Liver (tissue), 9 donors: ENCODE measurements around the gene NSUN5. TPM values are rescaled to one million over a fixed set of nuclear protein-coding genes. Genes with fewer than 3 reads are reported as not detected.

ENCODE experiments used
- DNase-seq: peaks from one replicate; pipeline ENCODE4 v3.0.0-alpha.2; 2017; ENCODE audit warnings: low spot score
- H3K27ac ChIP-seq, 2 donors: one replicate each; pipeline ENCODE4 v1.7.0; 2013; ENCODE audit warnings: inconsistent platforms in 2 of 2, low read length in 2 of 2, control low read depth in 1 of 2, low read depth in 1 of 2, mild to moderate bottlenecking in 1 of 2
- H3K27me3 ChIP-seq, 4 donors: one replicate each; pipeline versions ENCODE4 v1.6.1 to v1.7.0; 2013; ENCODE audit warnings: low read length in 3 of 4, inconsistent platforms in 1 of 4, mild to moderate bottlenecking in 1 of 4, moderate library complexity in 1 of 4; ENCODE audit not compliant: control insufficient read depth in 4 of 4, insufficient read depth in 4 of 4
- H3K36me3 ChIP-seq, 4 donors: one replicate each; pipeline versions ENCODE4 v1.6.1 to v1.7.0; 2013; ENCODE audit warnings: low read length in 3 of 4, mild to moderate bottlenecking in 3 of 4, low read depth in 1 of 4, moderate library complexity in 1 of 4; ENCODE audit not compliant: control insufficient read depth in 4 of 4, insufficient read depth in 3 of 4
- H3K4me1 ChIP-seq, 4 donors: one replicate each; pipeline versions ENCODE4 v1.6.1 to v1.7.0; 2013; ENCODE audit warnings: low read length in 3 of 4, mild to moderate bottlenecking in 3 of 4, moderate library complexity in 1 of 4; ENCODE audit not compliant: control insufficient read depth in 4 of 4, insufficient read depth in 4 of 4
- H3K4me3 ChIP-seq, 3 donors: one replicate each; pipeline versions ENCODE4 v1.6.1 to v1.7.0; 2013; ENCODE audit warnings: low read length in 3 of 3, control low read depth in 1 of 3, low read depth in 1 of 3, mild to moderate bottlenecking in 1 of 3
- H3K9ac ChIP-seq, 2 donors: one replicate each; pipeline ENCODE4 v1.7.0; 2013; ENCODE audit warnings: low read length in 2 of 2, mild to moderate bottlenecking in 2 of 2, moderate library complexity in 2 of 2, control low read depth in 1 of 2, low read depth in 1 of 2
- H3K9me3 ChIP-seq, 4 donors: one replicate each; pipeline versions ENCODE4 v1.6.1 to v1.7.0; 2013; ENCODE audit warnings: low read length in 3 of 4; ENCODE audit not compliant: control insufficient read depth in 4 of 4
- ATF3 ChIP-seq: IDR thresholded peaks from 2 replicates; pipeline ENCODE4 v1.6.1; 2016; ENCODE audit warnings: antibody characterized with exemption
- EGR1 ChIP-seq, 2 donors: IDR thresholded peaks; 2 replicates each; pipeline ENCODE4 v1.6.1; 2016 to 2018; ENCODE audit warnings: antibody characterized with exemption in 2 of 2, low read depth in 2 of 2
- FOXA1 ChIP-seq: IDR thresholded peaks from 2 replicates; pipeline ENCODE4 v1.6.1; 2016; ENCODE audit warnings: antibody characterized with exemption
- GABPA ChIP-seq, 2 donors: IDR thresholded peaks in 1 of 2; conservative IDR thresholded peaks in 1 of 2; 2 replicates each; pipeline ENCODE4 v1.6.1; 2016; ENCODE audit warnings: antibody characterized with exemption in 2 of 2, mild to moderate bottlenecking in 1 of 2, moderate library complexity in 1 of 2
- HNF4A ChIP-seq, 2 donors: conservative IDR thresholded peaks; 2 replicates each; pipeline ENCODE4 v1.6.1; 2016; ENCODE audit warnings: antibody characterized with exemption in 2 of 2, mild to moderate bottlenecking in 2 of 2
- HNF4G ChIP-seq: IDR thresholded peaks from 2 replicates; pipeline ENCODE4 v1.6.1; 2016; ENCODE audit warnings: antibody characterized with exemption
- JUND ChIP-seq, 2 donors: IDR thresholded peaks; 2 replicates each; pipeline ENCODE4 v1.6.1; 2016; ENCODE audit warnings: antibody characterized with exemption in 2 of 2
- MAX ChIP-seq: IDR thresholded peaks from 2 replicates; pipeline ENCODE4 v1.6.1; 2016; ENCODE audit warnings: antibody characterized with exemption
- RAD21 ChIP-seq, 2 donors: IDR thresholded peaks; 2 replicates each; pipeline ENCODE4 v1.6.1; 2016; ENCODE audit warnings: antibody characterized with exemption in 2 of 2, mild to moderate bottlenecking in 2 of 2
- REST ChIP-seq: IDR thresholded peaks from 2 replicates; pipeline ENCODE4 v1.6.1; 2016; ENCODE audit warnings: antibody characterized with exemption, mild to moderate bottlenecking
- RXRA ChIP-seq, 2 donors: IDR thresholded peaks; 2 replicates each; pipeline ENCODE4 v1.6.1; 2017 to 2018; ENCODE audit warnings: antibody characterized with exemption in 2 of 2, mild to moderate bottlenecking in 1 of 2
- SP1 ChIP-seq: IDR thresholded peaks from 2 replicates; pipeline ENCODE4 v1.6.1; 2018; ENCODE audit warnings: antibody characterized with exemption, mild to moderate bottlenecking
- YY1 ChIP-seq: IDR thresholded peaks from 2 replicates; pipeline ENCODE4 v1.6.1; 2016; ENCODE audit warnings: antibody characterized with exemption, mild to moderate bottlenecking
- ZBTB33 ChIP-seq: IDR thresholded peaks from 2 replicates; pipeline ENCODE4 v1.6.1; 2016; ENCODE audit warnings: antibody characterized with exemption
- WGBS: extraction: QIAGEN DNeasy Blood & Tissue Kit; methylation state at CpG from one replicate; pipeline ENCODE4 v1.1.7; 2013; 5-methylcytosine and 5-hydroxymethylcytosine counted together
- polyA plus RNA-seq, 2 donors: library from polyadenylated mRNA; stranded (reverse) in 1 of 2; unstranded in 1 of 2; fragments of 200-250 nt in 1 of 2; fragments of >200 nt in 1 of 2; fragmentation: Nextera tagmentation in 1 of 2; extraction: Ambion mirVana in 1 of 2; gene quantifications; one replicate each; pipeline versions ENCODE4 v1.2.1 to v1.2.3, GENCODE V29; 2013 to 2015
- total RNA-seq, 2 donors: library from RNA; depleted of rRNA; stranded (reverse); fragments of >200 nt; gene quantifications; one replicate each; pipeline ENCODE4 v1.2.3, GENCODE V29; 2014
- donor health status: healthy.
- donor health status: healthy.
- donor health status: healthy.
- donor health status: healthy.
- donor health status: healthy.

Gene NSUN5
- total and polyA plus RNA-seq, 4 donors = 7.2 to 12.4 (median 10.3) TPM

GRCh38 chr7:73356159-73356558 lies 47.5 kb upstream of the NSUN5 start:
- H3K9me3 ChIP-seq = no peaks in the 10 kb centered on the region
- TF ChIP-seq RXRA (IDR thresholded peaks at IDR 0.05) (peak; percentile 11 to 20), EGR1 (IDR thresholded peaks at IDR 0.05; ENCODE audit: low read depth in 2 of 2) (no peak), HNF4A (conservative IDR thresholded peaks at IDR 0.05) (peak; percentile 33 to 47)
- no peak overlapping the region for H3K9ac ChIP-seq
- no peaks in the 10 kb centered on the region for H3K27me3 ChIP-seq
- peaks cover 3 to 15% (median 10%) of the 10 kb centered on the region in 4 donors for H3K4me1 ChIP-seq
- no peaks in the 10 kb centered on the region for H3K36me3 ChIP-seq
- no peak overlapping the region for H3K4me3 ChIP-seq
- DNase-seq = no peak
- H3K27ac ChIP-seq = no peak overlapping the region
- WGBS = 52% methylated on average over 5 of the region's 5 CpGs

- Histone ChIP-seq H3K9ac (no peak overlapping the region), H3K27me3 (no peaks in the 10 kb centered on the region), H3K36me3 (no peaks in the 10 kb centered on the region), H3K4me3 (no peak overlapping the region), H3K27ac (no peak overlapping the region), H3K9me3 (no peaks in the 10 kb centered on the region), H3K4me1 (peaks cover 3 to 15% (median 10%) of the 10 kb centered on the region in 4 donors)
- WGBS = 96% methylated on average over 17 of the region's 17 CpGs
- no peak for DNase-seq
- TF ChIP-seq JUND (IDR thresholded peaks at IDR 0.05) (no peak), MAX (no peak), ZBTB33 (no peak), ATF3 (no peak)
These were observed 46.2 kb upstream of the NSUN5 start for GRCh38 chr7:73354821-73355220.

- no peaks in the 10 kb centered on the region for H3K27me3 ChIP-seq
- WGBS = 93% methylated on average over 9 of the region's 9 CpGs
- TF ChIP-seq EGR1 (IDR thresholded peaks at IDR 0.05; ENCODE audit: low read depth in 2 of 2) (no peak), HNF4G (no peak), YY1 (no peak), HNF4A (conservative IDR thresholded peaks at IDR 0.05) (no peak), ATF3 (no peak)
These were observed 45.6 kb upstream of the NSUN5 start for GRCh38 chr7:73354196-73354595.

GRCh38 chr7:73353243-73353642 lies 44.6 kb upstream of the NSUN5 start:
- Histone ChIP-seq H3K9me3 (no peaks in the 10 kb centered on the region), H3K36me3 (no peaks in the 10 kb centered on the region), H3K9ac (no peak overlapping the region), H3K27ac (no peak overlapping the region), H3K27me3 (no peaks in the 10 kb centered on the region), H3K4me3 (no peak overlapping the region), H3K4me1 (peaks cover 0 to 10% (median 4%) of the 10 kb centered on the region in 4 donors)
- WGBS = 90% methylated on average over 6 of the region's 6 CpGs
- DNase-seq = no peak
- TF ChIP-seq RAD21 (IDR thresholded peaks at IDR 0.05) = no peak
- no peak for TF ChIP-seq EGR1 (IDR thresholded peaks at IDR 0.05; ENCODE audit: low read depth in 2 of 2)
- TF ChIP-seq FOXA1 = no peak
- no peak for TF ChIP-seq ZBTB33
- no peak for TF ChIP-seq SP1
- TF ChIP-seq RXRA (IDR thresholded peaks at IDR 0.05) = no peak
- no peak for TF ChIP-seq HNF4G
- no peak for TF ChIP-seq ATF3
- TF ChIP-seq REST = no peak
- no peak for TF ChIP-seq GABPA (IDR thresholded peaks at IDR 0.05 in 1 of 2, conservative IDR thresholded peaks at IDR 0.05 in 1 of 2)
- TF ChIP-seq YY1 = no peak
- TF ChIP-seq JUND (IDR thresholded peaks at IDR 0.05) = no peak

More at GRCh38 chr7:73354196-73354595, 45.6 kb upstream of the NSUN5 start:
- H3K4me1 ChIP-seq = peaks cover 3 to 15% (median 10%) of the 10 kb centered on the region in 4 donors
- no peak overlapping the region for H3K9ac ChIP-seq
- DNase-seq = no peak
- no peaks in the 10 kb centered on the region for H3K36me3 ChIP-seq
- H3K27ac ChIP-seq = no peak overlapping the region
- H3K9me3 ChIP-seq = no peaks in the 10 kb centered on the region
- no peak overlapping the region for H3K4me3 ChIP-seq
